HepG2 (cell line): Measurements from ENCODE around the gene HMCN2. TPM values are rescaled to one million over a fixed set of nuclear protein-coding genes. Genes with fewer than 3 reads are reported as not detected.

Source experiments
- ATAC-seq: fragments of 200-7000 bp; cut with Tn5 transposase; 3 replicates; pipeline ENCODE4 v1.9.1; 2020; ENCODE audit warnings: mild to moderate bottlenecking, moderate library complexity
- BruUV-seq: library from RNA; stranded (reverse); fragments of 400-500 nt; replicated peaks from 2 replicates; lab custom pipeline; 2021; lab: Mats Ljungman, UMichigan
- CTCF ChIA-PET: fragments of 300-600 bp; formaldehyde crosslinking; extraction: SDS; loops from one replicate; lab custom pipeline; 2021; ENCODE audit warnings: low total read pairs, inconsistent platforms, low intra/inter-chr PET ratio; lab: Yijun Ruan, JAX
- POLR2A ChIA-PET: fragments of 350-600 bp; sonication (Branson Sonifier 250); formaldehyde crosslinking; loops from one replicate; lab custom pipeline; 2020; ENCODE audit warnings: antibody characterized with exemption, inconsistent platforms; lab: Yijun Ruan, JAX
- DNase-seq: peaks from one replicate; pipeline ENCODE4 v3.0.0-alpha.2; 2015; ENCODE audit warnings: low spot score
- FAIRE-seq: peaks from 3 replicates; lab custom pipeline; 2011; peaks lifted over from hg19 to GRCh38; lab: Jason Lieb, UNC
- H2AFZ ChIP-seq: one replicate; pipeline ENCODE4 v1.6.1; 2011; ENCODE audit warnings: low read length, inconsistent platforms
- H3K27ac ChIP-seq: fragments of 300-600 bp; 3 replicates; pipeline ENCODE4 v1.8.0; 2011; ENCODE audit warnings: mixed run types, mild to moderate bottlenecking, mixed read lengths, low read length, inconsistent platforms; ENCODE audit not compliant: insufficient read depth; ENCODE audit errors: extremely low read length
- H3K27me3 ChIP-seq, 2 experiments: fragments of 200-600 bp in 1 of 2; 2 replicates in 1 of 2; 3 replicates in 1 of 2; pipeline versions ENCODE4 v1.6.0 to v1.8.0; 2011; ENCODE audit warnings: low read length in 2 of 2, mild to moderate bottlenecking in 2 of 2, moderate library complexity in 2 of 2, inconsistent platforms in 1 of 2; ENCODE audit not compliant: insufficient read depth in 2 of 2, control insufficient read depth in 1 of 2
- H3K36me3 ChIP-seq, 2 experiments: fragments of 200-600 bp in 1 of 2; replicated peaks in 1 of 2; 2 replicates in 1 of 2; 3 replicates in 1 of 2; pipeline versions ENCODE4 v1.5.1 to v1.8.0; 2011; ENCODE audit warnings: low read length in 2 of 2, inconsistent platforms in 1 of 2; ENCODE audit not compliant: insufficient read depth in 2 of 2, control insufficient read depth in 1 of 2
- H3K4me1 ChIP-seq: 2 replicates; pipeline ENCODE4 v1.5.1; 2012; ENCODE audit warnings: low read length, inconsistent platforms; ENCODE audit not compliant: insufficient read depth
- H3K4me2 ChIP-seq: 2 replicates; pipeline ENCODE4 v1.6.0; 2011; ENCODE audit warnings: low read depth, low read length, inconsistent platforms
- H3K4me3 ChIP-seq, 3 experiments: fragments of 200-600 bp in 1 of 3; sonication (generic), shearing (Covaris generic) in 1 of 3; replicated peaks in 1 of 3; 2 replicates each; pipeline ENCODE4 v1.5.1; 2011 to 2016; ENCODE audit warnings: low read length in 3 of 3, inconsistent platforms in 2 of 3, low read depth in 2 of 3, mild to moderate bottlenecking in 2 of 3, control low read depth in 1 of 3, mixed read lengths in 1 of 3; ENCODE audit not compliant: insufficient read depth in 1 of 3
- H3K79me2 ChIP-seq: one replicate; pipeline ENCODE4 v1.6.1; 2011; ENCODE audit warnings: low read length, inconsistent platforms; ENCODE audit not compliant: insufficient read depth
- H3K9ac ChIP-seq: 2 replicates; pipeline ENCODE4 v1.6.0; 2011; ENCODE audit warnings: mild to moderate bottlenecking, low read depth, low read length, inconsistent platforms; ENCODE audit not compliant: insufficient read depth
- H3K9me3 ChIP-seq: 2 replicates; pipeline ENCODE4 v1.5.1; 2012; ENCODE audit warnings: mild to moderate bottlenecking, low read length
- H4K20me1 ChIP-seq: 2 replicates; pipeline ENCODE4 v1.6.0; 2011; ENCODE audit warnings: inconsistent platforms, mild to moderate bottlenecking, low read length, moderate library complexity; ENCODE audit not compliant: insufficient read depth
- MZF1 ChIP-seq: sonication (generic); formaldehyde crosslinking; IDR thresholded peaks from 2 replicates; pipeline ENCODE4 v1.8.1; 2023; ENCODE audit warnings: mild to moderate bottlenecking, missing genetic modification reagents, borderline replicate concordance
- NR2C2 ChIP-seq: sonication (generic); formaldehyde crosslinking; IDR thresholded peaks from 2 replicates; pipeline ENCODE4 v1.4.0; 2020; ENCODE audit warnings: missing genetic modification reagents, mild to moderate bottlenecking, moderate library complexity, borderline replicate concordance
- NR2F1 ChIP-seq, 2 experiments: fragments of 450-650 bp in 1 of 2; formaldehyde crosslinking in 1 of 2; IDR thresholded peaks; 2 replicates each; pipeline versions ENCODE4 v1.5.0 to v1.6.1; 2016 to 2020; ENCODE audit warnings: mild to moderate bottlenecking in 1 of 2, missing compliant biosample characterization in 1 of 2, missing genetic modification reagents in 1 of 2, moderate library complexity in 1 of 2
- NR2F2 ChIP-seq: IDR thresholded peaks from 2 replicates; pipeline ENCODE4 v1.6.1; 2012; ENCODE audit warnings: low read depth, inconsistent platforms, borderline replicate concordance
- NR2F6 ChIP-seq, 2 experiments: IDR thresholded peaks; 2 replicates each; pipeline ENCODE4 v1.6.1; 2016; ENCODE audit warnings: antibody characterized with exemption in 1 of 2, mild to moderate bottlenecking in 1 of 2
- PHF21A ChIP-seq: sonication (generic); formaldehyde crosslinking; IDR thresholded peaks from 2 replicates; pipeline ENCODE4 v1.5.0; 2020; ENCODE audit warnings: mild to moderate bottlenecking, missing genetic modification reagents
- RARA ChIP-seq: IDR thresholded peaks from 2 replicates; pipeline ENCODE4 v1.6.1; 2016; ENCODE audit warnings: missing genetic modification reagents, missing compliant biosample characterization
- RXRA ChIP-seq: sonication (generic); formaldehyde crosslinking; IDR thresholded peaks from 2 replicates; pipeline ENCODE4 v1.5.1; 2020; ENCODE audit warnings: missing genetic modification reagents
- ZNF629 ChIP-seq: sonication (generic); formaldehyde crosslinking; conservative IDR thresholded peaks from 2 replicates; pipeline ENCODE4 v1.5.0; 2020; ENCODE audit warnings: missing genetic modification reagents
- WGBS: methylation state at CpG from one replicate; pipeline ENCODE4 v1.1.6; 2017; ENCODE audit warnings: low lambda C conversion rate; 5-methylcytosine and 5-hydroxymethylcytosine counted together
- in situ Hi-C: cut with HindIII; loops from 2 replicates; pipeline ENCODE4 v1.10.0; 2017; ENCODE audit warnings: low pct_unique_long_range_greater_than_20kb; ENCODE audit not compliant: extremely low pct_ligation_motif_present
- intact Hi-C: fragments of 100-400 bp; cut with micrococcal nuclease; formaldehyde crosslinking; loops from one replicate; pipeline ENCODE4 v1.10.0; 2022; ENCODE audit not compliant: unreplicated experiment
- polyA plus RNA-seq, 8 experiments: library from polyadenylated mRNA; depleted of rRNA in 3 of 8; stranded (reverse) in 7 of 8; unstranded in 1 of 8; fragments of >200 nt; fragmentation: Illumina TruSeq in 4 of 8; extraction: Trizol in 4 of 8; gene quantifications; 2 replicates each; pipeline versions ENCODE4 v1.2.1 to v1.2.3, GENCODE V29; 2011 to 2016; ENCODE audit warnings: low read depth in 4 of 8, missing spikeins in 1 of 8, mixed read lengths in 1 of 8; ENCODE audit not compliant: insufficient read depth in 1 of 8
- total RNA-seq, 5 experiments: library from RNA; depleted of rRNA; stranded (reverse); fragments of >200 nt; fragmentation: Illumina TruSeq; extraction: Trizol; gene quantifications; 2 replicates each; pipeline ENCODE4 v1.2.3, GENCODE V29; 2016; ENCODE audit warnings: low read depth in 1 of 5

Gene HMCN2
- total and polyA plus RNA-seq, 2 of the 13 experiments (the other 11 are each of a cell fraction or from before 2014, with no cell fraction given): 0.09 TPM; not detected in 1

- 3% methylated on average over 6 of the region's 6 CpGs for WGBS
- intact Hi-C loops: no loop called here
- no peaks in the 10 kb centered on the region for H3K79me2 ChIP-seq
- H3K36me3 ChIP-seq: no peaks in the 10 kb centered on the region
- H3K4me2 ChIP-seq: no peak overlapping the region
- TF ChIP-seq RXRA (CRISPR knock-in tag) (no peak), NR2C2 (CRISPR knock-in tag) (0 out of 2 replicates have a peak, but pooled peaks have one; percentile 27), NR2F6 (IDR thresholded peaks at IDR 0.05) (peak; percentile 73), NR2F6 (CRISPR knock-in tag; IDR thresholded peaks at IDR 0.05) (peak; percentile 75), MZF1 (CRISPR knock-in tag) (no peak), NR2F2 (peak; percentile 84), RARA (peak; percentile 60), NR2F1 (CRISPR knock-in tag; IDR thresholded peaks at IDR 0.05) (peak; percentile 26 to 34; a peak in 1 of 4 replicates)
- no peak for FAIRE-seq
- peaks cover 7% of the 10 kb centered on the region; the same call in 1 of the 2 replicates for H3K4me1 ChIP-seq
- no TSS peak for BruUV-seq
- peaks cover 2% of the 10 kb centered on the region; the same call in 1 of the 2 replicates for H4K20me1 ChIP-seq
- no peak overlapping the region for H2AFZ ChIP-seq
- no peaks in the 10 kb centered on the region for H3K9me3 ChIP-seq
- in situ Hi-C loops: no loop called here
- H3K27ac ChIP-seq: no peak overlapping the region
- POLR2A ChIA-PET: no interaction called here
- H3K9ac ChIP-seq: no peak overlapping the region
- ATAC-seq: no peak
- CTCF ChIA-PET: no interaction called here
- DNase-seq: no peak
- H3K27me3 ChIP-seq: peaks cover 6 to 27% of the 10 kb centered on the region in 2 experiments; a peak in 3 of 5 replicates
- no peak overlapping the region for H3K4me3 ChIP-seq
These were observed 115.4 kb downstream of the HMCN2 start for GRCh38 chr9:130380920-130381469.

DNA sequence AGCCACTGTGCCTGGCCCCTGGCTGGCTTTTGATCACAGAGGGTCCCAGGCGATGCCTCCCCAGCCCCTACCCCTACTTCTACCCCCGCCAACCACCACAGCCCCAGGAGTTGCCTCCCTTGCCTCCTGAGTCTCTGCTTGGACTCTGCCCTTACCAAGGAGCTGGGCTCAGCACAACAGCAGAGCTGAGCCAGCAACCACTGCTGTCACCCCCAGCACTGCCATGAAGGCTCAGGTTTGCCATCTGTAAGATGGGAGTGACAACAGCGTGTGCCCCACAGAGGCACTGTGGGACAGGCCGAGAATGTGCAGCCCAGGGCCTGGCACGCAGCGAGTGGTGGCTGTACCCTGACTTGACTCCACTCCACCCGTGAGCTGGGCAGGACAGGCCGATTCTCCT is 116.1 kb downstream of the HMCN2 start:
- Histone ChIP-seq H3K27ac (no peak overlapping the region), H3K9me3 (no peaks in the 10 kb centered on the region), H2AFZ (no peak overlapping the region), H3K27me3 (peaks cover 7 to 28% of the 10 kb centered on the region in 2 experiments; a peak in 3 of 5 replicates), H3K36me3 (no peaks in the 10 kb centered on the region), H3K9ac (no peak overlapping the region), H3K4me3 (no peak overlapping the region), H4K20me1 (peaks cover 2% of the 10 kb centered on the region; the same call in 1 of the 2 replicates), H3K79me2 (no peaks in the 10 kb centered on the region), H3K4me2 (no peak overlapping the region), H3K4me1 (peaks cover 7% of the 10 kb centered on the region; the same call in 1 of the 2 replicates)
- CTCF ChIA-PET: no interaction called here
- in situ Hi-C loops (no loop called here), intact Hi-C loops (no loop called here)
- FAIRE-seq: no peak
- ATAC-seq: no peak; the same call in 2 of the 3 replicates
- POLR2A ChIA-PET: no interaction called here
- no TSS peak for BruUV-seq
- WGBS: 27% methylated on average over 5 of the region's 8 CpGs
- TF ChIP-seq ZNF629 (CRISPR knock-in tag) (0 out of 2 replicates have a peak, but pooled peaks have one; percentile 34), PHF21A (CRISPR knock-in tag) (no peak)
- no peak for DNase-seq
